Activated CD4-positive, alpha-beta T cell treated with anti-CD3 and anti-CD28 coated beads, Interleukin-2, amount 10 ng/mL, durations not matched to agents 7 days and 5 days (primary cell): ENCODE results near the gene LGALS9B. TPM values are rescaled to one million over a fixed set of nuclear protein-coding genes. Genes with fewer than 3 reads are reported as not detected.
"Not testable (repeated sequence)": the region's sequence is repeated elsewhere in the genome, so short reads cannot be mapped to it uniquely, and the experiment has no call there.

Experiments used
- CTCF ChIA-PET: fragments of 350-600 bp; sonication (Branson Sonifier 250); formaldehyde crosslinking; loops from one replicate; lab custom pipeline; 2021; ENCODE audit warnings: antibody characterized with exemption; lab: Charles Lee
- POLR2A ChIA-PET: fragments of 350-600 bp; sonication (Branson Sonifier 250); formaldehyde crosslinking; loops from one replicate; lab custom pipeline; 2021; ENCODE audit warnings: antibody characterized with exemption; lab: Charles Lee
- DNase-seq: peaks from one replicate; pipeline ENCODE4 v3.0.0-alpha.2; 2020
- H3K27ac Mint-ChIP-seq: one replicate; pipeline ENCODE4 v1.8.0; 2021; ENCODE audit warnings: mild to moderate bottlenecking, moderate library complexity, mixed read lengths
- H3K27me3 Mint-ChIP-seq: one replicate; pipeline ENCODE4 v1.8.0; 2021; ENCODE audit warnings: mixed read lengths
- H3K36me3 Mint-ChIP-seq: one replicate; pipeline ENCODE4 v1.8.0; 2021; ENCODE audit warnings: low read depth, mixed read lengths
- H3K4me1 Mint-ChIP-seq: one replicate; pipeline ENCODE4 v1.8.0; 2021; ENCODE audit warnings: mixed read lengths
- H3K4me3 Mint-ChIP-seq: one replicate; pipeline ENCODE4 v1.8.0; 2021; ENCODE audit warnings: mild to moderate bottlenecking, moderate library complexity, mixed read lengths
- H3K9me3 Mint-ChIP-seq: one replicate; pipeline ENCODE4 v1.8.0; 2021; ENCODE audit warnings: mixed read lengths
- total RNA-seq, 2 experiments: library from RNA; stranded (reverse); gene quantifications; one replicate each; pipeline ENCODE4 v1.2.3, GENCODE V29; 2021

Gene LGALS9B
- total RNA-seq, 2 experiments from 2014 or later, result 0.44 to 0.84 TPM

DNA sequence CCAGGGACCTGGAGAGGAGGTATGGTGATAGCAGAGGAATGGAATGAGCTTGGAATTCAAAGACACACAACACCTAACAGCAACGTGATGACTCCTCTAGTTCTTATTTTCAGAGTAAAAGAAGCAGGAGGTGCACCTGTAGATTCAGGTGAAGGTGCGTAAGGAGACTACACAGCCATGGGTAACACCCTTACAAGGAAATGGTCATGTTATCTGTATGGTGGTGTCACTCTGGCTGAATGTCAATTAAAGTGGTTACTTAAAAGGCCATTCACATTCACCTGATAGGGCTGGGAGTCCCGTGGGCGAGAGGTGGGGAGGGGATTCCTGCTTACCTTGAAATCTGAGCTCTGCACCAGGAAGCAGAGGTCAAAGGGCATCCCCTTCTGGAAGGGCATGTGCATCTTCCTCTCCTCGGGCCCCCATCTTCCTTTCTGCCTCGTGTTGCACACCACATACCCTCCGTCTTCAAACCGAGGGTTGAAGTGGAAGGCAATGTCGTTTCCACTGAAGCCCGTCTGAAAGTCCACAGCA lies 9.4 kb downstream of the LGALS9B start:
- DNase-seq, H3K4me3 Mint-ChIP-seq, POLR2A ChIA-PET, CTCF ChIA-PET, H3K4me1 Mint-ChIP-seq, H3K27me3 Mint-ChIP-seq, H3K36me3 Mint-ChIP-seq, H3K27ac Mint-ChIP-seq, H3K9me3 Mint-ChIP-seq: not testable (repeated sequence)

DNA sequence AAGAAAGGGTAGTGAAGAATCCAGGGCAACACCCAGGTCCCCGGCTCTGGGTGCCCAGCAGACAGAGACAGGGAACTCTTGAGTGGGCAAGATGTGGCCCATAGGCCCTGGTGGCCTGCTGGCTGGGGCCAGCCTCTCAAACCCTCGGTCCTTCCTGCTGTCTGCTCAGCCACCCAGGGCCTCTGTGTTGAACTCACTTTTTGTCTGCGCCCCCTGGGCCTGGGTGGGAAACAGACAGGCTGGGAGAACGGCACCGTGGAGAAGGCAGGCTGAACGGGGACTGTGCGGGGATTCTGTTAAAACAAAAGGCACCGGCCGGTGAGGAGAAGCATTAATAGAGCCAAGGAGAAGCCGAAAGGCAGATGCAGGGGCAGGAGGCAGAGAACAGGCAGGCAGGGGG lies 12.2 kb downstream of the LGALS9B start:
- POLR2A ChIA-PET, H3K27me3 Mint-ChIP-seq, H3K27ac Mint-ChIP-seq, DNase-seq, H3K36me3 Mint-ChIP-seq, H3K4me1 Mint-ChIP-seq, CTCF ChIA-PET, H3K9me3 Mint-ChIP-seq, H3K4me3 Mint-ChIP-seq: not testable (repeated sequence)

DNA sequence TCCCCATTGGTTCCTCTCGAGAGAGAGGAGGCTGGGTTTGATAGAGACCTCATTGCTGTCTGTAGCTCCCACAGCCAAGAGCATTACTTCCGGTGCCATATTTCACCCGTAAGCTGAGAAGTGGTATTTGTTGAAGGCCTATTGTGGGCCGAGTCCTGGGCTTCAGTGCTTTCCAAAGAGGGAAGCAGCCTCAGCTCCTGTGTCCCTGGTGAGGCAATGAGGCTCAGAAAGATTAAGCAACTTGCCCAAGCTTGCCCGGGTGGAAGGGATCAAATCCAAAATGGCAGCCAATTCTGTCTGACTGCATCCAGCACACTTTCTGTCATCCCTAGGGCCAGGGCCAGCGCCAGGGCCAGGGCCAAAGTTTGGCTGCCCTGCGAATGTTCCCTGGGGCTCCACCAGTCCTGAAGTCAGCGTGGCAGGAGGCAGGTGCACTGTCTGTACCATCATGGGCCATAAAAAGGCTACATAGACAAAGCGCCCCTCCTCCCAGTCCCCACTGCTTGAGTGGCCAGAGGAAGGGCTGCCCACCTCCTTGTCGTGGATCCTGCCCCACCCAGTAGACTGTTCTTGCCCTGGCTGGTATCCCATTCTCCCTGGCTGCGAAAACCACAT lies 13.4 kb downstream of the LGALS9B start:
- POLR2A ChIA-PET, H3K27ac Mint-ChIP-seq, CTCF ChIA-PET, H3K27me3 Mint-ChIP-seq, H3K4me3 Mint-ChIP-seq, H3K9me3 Mint-ChIP-seq, DNase-seq, H3K36me3 Mint-ChIP-seq, H3K4me1 Mint-ChIP-seq: not testable (repeated sequence)

DNA sequence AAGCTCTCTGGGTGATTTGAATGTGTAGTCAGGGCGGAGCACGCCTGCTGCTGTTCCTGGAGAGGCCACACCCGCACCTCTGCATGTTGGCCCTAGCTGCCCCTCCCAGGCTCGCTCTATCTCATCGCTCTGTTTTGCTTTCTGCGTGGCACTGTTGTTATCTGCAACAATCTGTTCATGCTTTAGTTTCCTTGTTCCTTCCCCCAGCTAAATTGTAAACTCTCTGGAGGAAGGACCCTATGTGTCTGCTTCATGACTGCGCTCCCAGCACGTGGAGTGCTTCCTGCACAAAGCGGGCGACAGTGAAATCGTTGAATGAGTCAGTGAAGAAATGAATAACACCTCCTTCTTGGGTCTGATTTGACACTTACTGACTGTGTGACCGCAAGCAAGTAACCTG lies 16.5 kb downstream of the LGALS9B start:
- H3K4me3 Mint-ChIP-seq, POLR2A ChIA-PET, H3K4me1 Mint-ChIP-seq, CTCF ChIA-PET, H3K9me3 Mint-ChIP-seq, H3K27me3 Mint-ChIP-seq, H3K36me3 Mint-ChIP-seq: not testable (repeated sequence)
- peak overlapping the region; percentile 85 for H3K27ac Mint-ChIP-seq
- peak; percentile 32 for DNase-seq

DNA sequence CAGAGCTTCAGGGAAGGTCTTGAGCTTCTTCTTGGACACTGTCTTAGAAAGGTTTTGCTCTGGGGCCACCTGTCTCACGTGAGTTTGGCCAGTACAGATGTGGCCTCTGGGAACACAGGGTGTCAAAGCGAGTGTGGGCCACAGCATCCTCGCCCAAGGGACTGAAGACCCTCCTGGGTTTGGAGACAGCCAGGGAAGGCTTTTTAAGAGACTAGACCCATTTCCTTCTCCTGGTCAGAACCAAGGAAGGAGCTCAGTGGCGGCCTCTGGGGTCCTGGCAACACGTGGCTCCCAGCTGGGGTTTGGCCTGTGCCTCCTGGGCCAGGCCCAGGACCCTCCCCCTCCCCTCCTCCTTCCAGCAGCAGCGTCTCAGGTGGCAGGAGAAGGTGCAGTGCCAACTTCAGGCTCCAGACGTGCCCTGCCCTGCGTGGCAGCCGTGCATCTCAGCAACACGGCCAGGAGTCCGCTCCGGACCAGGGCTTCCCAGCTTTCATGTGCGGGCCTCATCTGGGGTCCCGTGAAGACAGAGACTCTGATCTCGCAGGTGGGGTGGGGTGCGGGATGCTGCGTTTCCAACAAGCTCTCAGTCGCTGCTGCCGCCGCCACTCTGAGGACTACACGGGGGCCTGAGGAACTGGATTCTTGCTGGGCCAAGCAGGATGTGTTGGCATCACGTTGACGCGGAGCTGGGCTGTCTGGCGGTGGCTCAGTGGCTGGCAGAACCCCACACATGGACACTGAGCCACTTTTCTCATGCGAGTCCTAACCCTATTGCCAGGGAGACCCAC lies 19.6 kb downstream of the LGALS9B start:
- H3K9me3 Mint-ChIP-seq, H3K4me1 Mint-ChIP-seq, H3K27ac Mint-ChIP-seq, H3K4me3 Mint-ChIP-seq, DNase-seq, H3K27me3 Mint-ChIP-seq, CTCF ChIA-PET, POLR2A ChIA-PET, H3K36me3 Mint-ChIP-seq: not testable (repeated sequence)

DNA sequence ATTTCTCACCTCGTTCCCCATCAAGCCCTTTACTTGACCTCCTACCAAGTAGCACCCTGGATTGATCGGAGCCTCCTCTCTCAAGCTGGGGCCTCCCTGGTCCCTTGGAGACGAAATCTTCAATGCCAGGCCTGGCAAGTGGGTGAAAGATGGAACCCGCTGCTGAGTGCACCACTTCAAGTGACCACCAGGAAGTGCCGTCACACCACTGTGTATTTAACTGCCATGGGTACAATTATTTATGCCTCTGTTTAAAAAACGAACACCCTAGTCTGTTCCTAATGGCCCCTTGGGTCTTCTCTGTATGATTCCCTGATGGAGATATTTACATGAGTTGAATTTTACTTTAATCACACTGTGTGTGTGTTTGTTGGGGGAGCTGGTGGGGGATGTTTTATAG lies 20.4 kb downstream of the LGALS9B start:
- CTCF ChIA-PET, H3K4me1 Mint-ChIP-seq, H3K9me3 Mint-ChIP-seq, H3K27me3 Mint-ChIP-seq, H3K36me3 Mint-ChIP-seq, POLR2A ChIA-PET, H3K27ac Mint-ChIP-seq, DNase-seq, H3K4me3 Mint-ChIP-seq: not testable (repeated sequence)

DNA sequence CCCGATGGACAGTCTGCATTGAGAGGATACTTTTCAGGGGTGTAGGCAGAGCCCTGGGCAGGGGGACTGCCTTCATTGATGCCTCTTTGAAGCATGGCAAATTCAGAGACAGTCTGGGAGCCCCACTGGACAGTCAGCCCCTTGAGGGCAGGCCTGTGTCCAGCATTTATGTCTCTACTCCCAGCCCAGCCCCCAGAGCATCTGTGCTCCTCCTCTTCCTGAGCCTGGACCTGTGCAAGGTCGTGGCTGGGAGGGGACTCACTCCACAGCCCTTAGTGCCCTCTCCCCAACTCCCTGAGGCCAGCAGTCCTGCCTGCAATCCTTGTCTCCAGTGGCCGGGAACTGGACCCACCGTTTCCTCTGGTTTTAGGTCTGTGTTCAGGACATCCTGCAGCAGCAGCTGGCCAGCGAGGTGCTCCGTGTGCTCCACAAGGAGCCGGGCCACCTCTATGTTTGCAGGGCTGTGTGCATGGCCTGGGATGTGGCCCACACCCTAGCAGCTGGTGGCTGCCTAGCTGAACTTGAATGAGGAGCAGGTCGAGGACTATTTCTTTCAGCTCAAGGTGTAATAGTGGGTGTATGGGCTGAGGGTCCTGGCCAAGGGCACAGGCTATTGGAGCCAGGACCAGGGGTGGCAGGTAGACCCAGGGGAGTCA lies 22.6 kb downstream of the LGALS9B start:
- H3K36me3 Mint-ChIP-seq, POLR2A ChIA-PET, H3K9me3 Mint-ChIP-seq: not testable (repeated sequence)

DNA sequence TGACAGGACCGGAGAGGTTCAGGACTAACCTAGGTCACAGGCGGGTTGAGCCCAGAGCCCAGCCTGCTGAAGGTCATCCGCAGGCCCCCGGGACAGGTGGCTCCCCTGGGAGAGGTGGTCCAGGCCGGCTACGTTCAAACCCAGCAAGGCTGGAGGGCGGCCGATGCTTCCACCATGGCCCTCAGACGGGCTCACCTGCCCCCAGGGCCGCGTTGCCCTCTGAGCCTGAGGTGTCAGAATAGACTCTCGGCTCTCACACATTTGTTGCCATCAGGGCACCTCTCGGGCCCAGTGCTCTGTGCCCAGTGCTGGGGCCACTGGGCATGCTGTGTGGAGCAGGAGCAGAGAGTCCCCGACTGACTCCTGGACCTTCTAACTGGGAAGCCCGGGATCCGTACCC lies 23.2 kb downstream of the LGALS9B start:
- CTCF ChIA-PET, H3K9me3 Mint-ChIP-seq, H3K27ac Mint-ChIP-seq, DNase-seq, H3K36me3 Mint-ChIP-seq, POLR2A ChIA-PET, H3K27me3 Mint-ChIP-seq, H3K4me1 Mint-ChIP-seq, H3K4me3 Mint-ChIP-seq: not testable (repeated sequence)

More for the DNA sequence above, 22.6 kb downstream of the LGALS9B start:
- CTCF ChIA-PET, DNase-seq, H3K27me3 Mint-ChIP-seq, H3K27ac Mint-ChIP-seq, H3K4me3 Mint-ChIP-seq, H3K4me1 Mint-ChIP-seq: not testable (repeated sequence)

DNA sequence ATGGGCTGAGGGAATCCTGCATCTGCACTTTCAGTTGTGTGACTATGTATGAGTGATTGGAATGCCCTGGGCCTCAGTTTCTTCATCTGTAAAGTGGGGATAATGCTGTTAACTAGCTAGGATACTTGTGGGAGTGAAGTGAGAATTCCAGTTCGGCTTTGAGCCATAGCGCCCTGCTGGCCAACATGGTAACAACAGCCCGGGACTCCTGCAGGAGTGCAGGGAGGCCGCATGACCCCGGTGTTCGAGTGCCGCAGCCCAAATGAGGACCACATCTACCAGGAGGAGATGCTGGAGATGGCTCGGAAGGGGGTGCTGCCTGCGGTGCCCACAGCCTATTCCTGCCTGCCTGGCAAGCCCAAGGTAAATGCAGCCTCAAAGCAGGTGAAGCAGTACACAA lies 23.7 kb downstream of the LGALS9B start:
- DNase-seq, H3K9me3 Mint-ChIP-seq, H3K36me3 Mint-ChIP-seq, POLR2A ChIA-PET, H3K4me3 Mint-ChIP-seq, H3K4me1 Mint-ChIP-seq, H3K27me3 Mint-ChIP-seq, H3K27ac Mint-ChIP-seq, CTCF ChIA-PET: not testable (repeated sequence)

DNA sequence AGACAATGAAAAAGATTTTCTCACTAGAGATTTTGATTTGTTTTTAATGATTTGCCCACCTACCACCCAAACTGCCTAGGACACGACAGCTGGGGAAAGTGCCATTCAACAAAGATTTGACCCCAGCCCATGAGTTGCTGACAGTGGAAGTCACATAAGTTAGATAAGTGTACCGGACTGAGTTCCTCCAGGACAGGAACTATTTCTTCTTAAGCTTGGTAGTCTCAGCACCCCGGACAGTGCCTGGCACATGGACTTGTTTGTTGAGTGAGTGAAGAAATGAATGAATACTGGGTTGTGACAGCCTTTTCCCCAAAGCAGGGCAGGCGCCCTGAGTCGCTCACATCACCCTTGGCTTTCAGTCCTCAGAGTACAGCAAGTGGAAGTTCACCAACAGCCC lies 26.7 kb downstream of the LGALS9B start:
- POLR2A ChIA-PET, H3K4me1 Mint-ChIP-seq, H3K4me3 Mint-ChIP-seq, CTCF ChIA-PET, H3K36me3 Mint-ChIP-seq, H3K9me3 Mint-ChIP-seq, H3K27ac Mint-ChIP-seq, DNase-seq, H3K27me3 Mint-ChIP-seq: not testable (repeated sequence)

DNA sequence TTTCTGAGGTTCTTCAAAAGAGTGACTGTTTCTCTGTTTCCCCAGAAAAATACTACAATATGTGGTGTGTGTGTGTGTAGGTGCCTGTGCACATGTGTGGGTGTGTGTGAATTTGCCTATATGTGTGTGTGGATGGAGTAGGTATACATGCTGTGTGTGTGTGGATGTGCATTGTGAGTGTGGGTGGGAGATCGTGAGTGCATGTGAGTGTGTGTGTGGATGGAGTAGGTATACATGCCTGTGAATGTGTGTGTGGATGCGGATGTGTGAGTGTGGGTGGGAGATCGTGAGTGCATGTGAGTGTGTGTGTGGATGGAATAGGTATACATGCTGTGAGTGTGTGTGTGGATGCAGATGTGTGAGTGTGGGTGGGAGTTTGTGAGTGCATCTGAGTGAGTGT lies 32.2 kb downstream of the LGALS9B start:
- CTCF ChIA-PET, H3K9me3 Mint-ChIP-seq, H3K4me3 Mint-ChIP-seq, POLR2A ChIA-PET, H3K27ac Mint-ChIP-seq, DNase-seq, H3K27me3 Mint-ChIP-seq, H3K36me3 Mint-ChIP-seq, H3K4me1 Mint-ChIP-seq: not testable (repeated sequence)

DNA sequence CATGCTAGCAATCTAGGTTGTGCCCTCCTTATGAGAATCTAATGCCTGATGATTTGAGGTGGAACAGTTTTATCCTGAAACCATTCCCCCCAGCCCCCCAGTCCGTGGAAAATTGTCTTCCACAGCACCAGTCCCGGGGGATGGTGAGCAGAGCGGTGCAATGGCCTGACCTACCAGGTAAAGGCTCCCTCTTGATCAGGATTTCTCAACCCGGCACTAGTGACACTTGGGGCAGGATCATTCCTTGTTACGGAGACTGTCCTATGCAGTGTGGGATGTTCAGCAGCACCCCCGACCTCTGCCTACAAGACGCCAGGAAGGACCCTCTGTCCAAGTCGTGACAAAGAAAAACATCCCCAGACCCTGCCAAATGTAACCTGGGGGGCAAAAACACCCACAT lies 34.0 kb downstream of the LGALS9B start:
- H3K9me3 Mint-ChIP-seq, CTCF ChIA-PET, POLR2A ChIA-PET, H3K4me1 Mint-ChIP-seq, H3K27ac Mint-ChIP-seq, H3K27me3 Mint-ChIP-seq, DNase-seq, H3K36me3 Mint-ChIP-seq, H3K4me3 Mint-ChIP-seq: not testable (repeated sequence)

DNA sequence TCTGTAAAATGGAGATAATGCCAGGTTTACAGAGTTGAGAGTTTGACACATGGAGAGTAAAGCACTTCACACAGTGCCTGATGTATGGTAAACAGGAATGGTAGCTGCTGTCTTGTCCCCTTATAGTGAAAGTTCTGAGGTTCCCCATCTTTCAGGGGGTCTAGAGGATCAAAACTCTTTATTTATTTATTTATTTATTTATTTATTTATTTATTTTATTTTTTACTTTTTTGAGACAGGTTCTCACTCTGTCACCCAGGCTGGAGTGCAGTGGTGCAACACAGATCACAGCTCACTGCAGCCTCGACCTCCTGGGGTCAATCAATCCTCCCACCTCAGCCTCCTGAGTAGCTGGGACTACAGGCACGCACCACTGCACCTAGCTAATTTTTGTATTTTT lies 40.1 kb downstream of the LGALS9B start:
- CTCF ChIA-PET, H3K4me3 Mint-ChIP-seq: not testable (repeated sequence)

More for the DNA sequence above, 40.1 kb downstream of the LGALS9B start:
- DNase-seq, H3K27ac Mint-ChIP-seq, H3K27me3 Mint-ChIP-seq, H3K4me1 Mint-ChIP-seq, H3K36me3 Mint-ChIP-seq, H3K9me3 Mint-ChIP-seq, POLR2A ChIA-PET: not testable (repeated sequence)
